Activated CD8-positive, alpha-beta memory T cell treated with anti-CD3 and anti-CD28 coated beads for 24 hours (primary cell): Measurements from ENCODE around the gene GPX1.
"Not testable (repeated sequence)": the region's sequence is repeated elsewhere in the genome, so short reads cannot be mapped to it uniquely, and the experiment has no call there.

Source experiments
- DNase-seq: peaks from one replicate; pipeline ENCODE4 v3.0.0-alpha.2; 2020

GPX1 gene

DNA sequence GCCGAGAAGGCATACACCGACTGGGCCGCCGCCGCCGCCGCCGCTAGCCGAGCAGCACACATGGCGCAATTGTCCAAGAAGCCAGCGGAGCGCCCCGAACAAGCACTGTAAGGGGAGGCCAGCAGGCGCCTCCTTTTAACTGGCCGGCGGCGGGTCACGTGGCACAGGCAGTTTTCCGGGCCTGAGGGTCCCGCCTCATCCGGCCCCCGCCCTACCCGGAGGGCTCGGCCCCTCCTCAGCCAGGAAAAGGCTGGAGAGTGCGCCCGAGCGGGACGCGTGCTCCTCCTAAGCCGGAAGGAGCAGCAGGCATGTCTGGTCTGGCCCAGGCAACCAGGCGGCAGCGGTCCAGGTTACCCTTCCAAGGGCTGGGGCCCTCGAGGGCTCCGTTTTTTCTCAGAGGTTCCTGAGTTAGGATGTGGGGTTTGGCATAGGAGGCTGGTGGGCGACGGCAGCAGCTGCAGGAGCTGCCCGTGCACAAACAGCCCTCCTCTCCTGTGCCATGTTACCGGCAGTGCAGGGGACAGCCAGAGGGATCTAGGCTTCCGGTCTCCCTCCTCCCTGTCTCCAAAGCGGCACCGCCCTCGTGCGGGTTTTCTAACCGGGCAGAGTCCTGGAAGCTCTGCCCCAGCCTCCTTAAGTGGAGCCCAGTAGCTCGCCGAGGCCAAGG, at the start of gene GPX1:
TSS of gene GPX1 (minus strand) at position 137 of the 667 bp plus-strand sequence. CDS start at position 62, 75 bp downstream.
- peak; percentile 93 for DNase-seq

DNA sequence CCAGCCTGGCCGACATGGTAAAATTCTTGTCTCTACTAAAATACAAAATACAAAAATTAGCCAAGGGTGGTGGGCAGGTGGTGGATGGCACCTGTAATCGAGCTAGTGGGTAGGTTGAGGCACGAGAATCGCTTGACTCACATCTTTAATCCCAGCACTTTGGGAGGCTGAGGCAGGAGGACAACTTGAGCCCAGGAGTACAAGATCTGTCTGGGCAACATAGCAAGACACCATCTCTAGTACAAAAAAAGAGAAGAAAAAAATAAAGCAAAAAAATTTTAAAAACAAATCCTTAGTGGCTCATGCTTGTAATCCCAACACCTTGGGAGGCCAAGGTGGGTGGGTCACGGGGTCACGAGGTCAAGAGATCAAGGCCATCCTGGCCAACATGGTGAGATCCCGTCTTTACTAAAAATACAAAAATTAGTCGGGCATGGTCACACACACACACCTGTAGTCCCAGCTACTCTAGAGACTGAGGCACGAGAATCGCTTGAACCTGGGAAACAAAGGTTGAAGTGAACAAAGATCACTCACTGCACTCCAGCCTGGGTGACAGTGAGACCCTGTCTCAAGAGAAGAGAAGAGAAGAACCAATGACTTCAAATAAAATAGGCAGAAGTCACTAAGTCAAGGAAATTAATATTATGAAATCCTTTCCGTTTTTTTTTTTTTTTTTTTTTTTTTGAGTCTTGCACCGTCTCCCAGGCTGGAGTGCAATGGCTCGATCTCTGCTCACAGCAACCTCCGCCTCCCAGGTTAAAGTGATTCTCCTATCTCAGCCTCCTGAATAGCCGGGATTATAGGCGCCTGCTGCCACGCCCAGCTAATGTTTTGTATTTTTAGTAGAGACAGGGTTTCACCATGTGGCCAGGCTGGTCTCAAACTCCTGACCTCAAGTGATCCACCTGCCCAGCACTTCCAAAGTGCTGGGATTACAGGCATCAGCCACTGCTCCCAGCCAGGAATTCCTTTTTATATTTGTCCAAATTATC, 48.7 kb upstream of the GPX1 start:
- DNase-seq: no peak

DNA sequence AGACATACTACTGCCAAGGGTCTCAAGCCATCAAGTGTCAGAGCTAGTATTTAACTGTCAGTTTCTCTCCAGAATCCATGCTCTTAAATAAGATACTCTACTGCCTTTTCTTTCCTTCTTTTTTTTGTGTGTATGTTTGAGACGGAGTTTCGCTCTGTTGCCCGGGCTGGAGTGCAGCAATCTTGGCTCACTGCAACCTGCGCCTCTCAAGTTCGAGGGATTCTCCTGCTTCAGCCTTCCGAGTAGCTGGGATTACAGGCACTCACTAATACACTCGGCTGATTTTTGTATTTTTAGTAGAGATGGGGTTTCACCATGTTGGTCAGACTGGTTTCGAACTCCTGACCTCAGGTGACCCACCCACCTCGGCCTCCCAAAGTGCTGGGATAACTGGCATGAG, 47.4 kb upstream of the GPX1 start:
- DNase-seq: not testable (repeated sequence)

DNA sequence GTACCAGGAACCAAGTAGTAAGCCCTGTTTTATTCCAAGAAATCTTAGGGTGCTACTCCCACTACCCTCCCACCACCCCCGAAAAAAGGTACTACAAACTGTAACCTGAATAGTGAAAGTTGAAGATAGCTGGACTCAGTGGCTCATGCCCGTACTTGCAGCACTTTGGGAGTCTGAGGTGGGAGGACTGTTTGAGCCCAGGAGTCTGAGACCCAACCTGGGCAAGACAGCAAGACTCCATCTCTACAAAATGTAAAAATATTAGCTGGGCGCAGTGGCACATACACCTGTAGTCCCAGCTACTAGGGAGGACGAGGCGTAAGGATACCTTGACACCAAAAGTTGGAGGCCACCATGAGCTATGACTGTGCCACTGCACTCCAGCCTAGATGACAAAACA, 45.7 kb upstream of the GPX1 start:
- DNase-seq: no peak

DNA sequence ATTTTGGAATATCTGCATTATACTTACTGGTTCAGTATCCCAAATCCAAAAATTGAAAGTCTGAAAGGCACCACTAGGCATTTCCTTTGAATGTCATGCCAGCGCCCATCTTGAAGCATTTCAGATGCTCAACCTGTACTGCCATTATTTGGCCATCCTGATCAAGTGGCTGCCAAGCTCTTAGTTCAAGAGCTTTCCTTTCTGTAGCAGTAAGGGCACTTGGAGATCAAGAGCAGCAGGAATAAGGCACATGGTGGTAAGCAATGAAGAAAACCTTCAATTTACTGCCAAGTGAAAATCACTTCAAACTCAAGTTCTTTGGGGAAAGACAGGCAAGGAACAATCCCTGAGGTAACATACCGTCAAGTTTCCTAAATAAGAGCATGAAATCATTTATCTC, 43.6 kb upstream of the GPX1 start:
- DNase-seq: no peak

DNA sequence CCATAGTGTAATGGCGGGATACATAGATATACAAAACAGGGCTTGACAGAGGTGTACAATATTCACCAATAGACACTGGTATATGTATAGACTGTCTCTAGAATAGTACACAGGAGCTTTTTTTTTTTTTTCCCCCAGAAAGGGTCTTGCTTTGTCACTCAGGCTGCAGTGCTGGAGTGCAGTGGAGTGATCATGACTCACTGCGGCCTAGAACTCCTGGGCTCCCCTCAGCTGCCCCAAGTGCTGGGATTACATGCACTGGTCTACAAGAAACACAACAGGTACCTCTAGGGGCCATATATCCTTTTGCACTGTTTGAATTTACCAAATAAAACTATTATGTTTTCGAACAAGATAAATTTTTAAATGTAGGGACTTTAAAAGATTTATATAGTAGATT, 41.3 kb upstream of the GPX1 start:
- DNase-seq: no peak

DNA sequence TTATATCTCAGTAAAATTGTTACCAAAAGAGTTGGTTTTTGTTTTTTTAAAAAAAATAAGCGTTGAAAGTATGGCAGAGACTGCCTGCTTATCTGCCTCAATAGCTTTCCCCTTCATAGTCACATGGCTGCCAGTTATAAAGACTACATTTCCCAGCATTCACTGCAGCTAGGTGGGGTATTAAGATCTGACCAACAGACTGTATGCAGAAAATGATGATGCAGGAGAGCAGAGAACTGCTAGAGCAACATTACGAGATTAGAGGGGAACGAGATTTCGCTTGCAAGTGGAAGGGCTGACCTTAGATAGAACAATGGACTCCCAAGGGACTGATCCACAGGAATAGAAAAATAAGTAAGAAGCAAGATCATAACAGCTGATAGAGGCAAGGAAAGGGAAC, 39.3 kb upstream of the GPX1 start:
- DNase-seq: no peak

DNA sequence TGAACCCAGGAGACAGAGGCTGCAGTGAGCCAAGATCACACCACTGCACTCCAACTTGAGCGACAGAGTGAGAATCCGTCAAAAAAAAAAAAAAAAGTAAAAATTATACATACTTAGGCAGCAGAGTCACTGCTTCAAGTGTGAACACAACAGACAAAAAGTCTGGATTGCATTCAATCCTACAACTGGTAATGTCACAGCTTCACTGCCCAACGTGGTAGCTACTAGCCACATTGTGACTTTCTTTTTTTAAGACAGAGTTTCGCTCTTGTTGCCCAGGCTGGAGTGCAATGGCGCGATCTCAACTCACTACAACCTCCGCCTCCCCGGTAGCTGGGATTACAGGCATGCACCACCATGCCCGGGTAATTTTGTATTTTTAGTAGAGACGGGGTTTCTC, 33.2 kb upstream of the GPX1 start:
- DNase-seq: not testable (repeated sequence)

DNA sequence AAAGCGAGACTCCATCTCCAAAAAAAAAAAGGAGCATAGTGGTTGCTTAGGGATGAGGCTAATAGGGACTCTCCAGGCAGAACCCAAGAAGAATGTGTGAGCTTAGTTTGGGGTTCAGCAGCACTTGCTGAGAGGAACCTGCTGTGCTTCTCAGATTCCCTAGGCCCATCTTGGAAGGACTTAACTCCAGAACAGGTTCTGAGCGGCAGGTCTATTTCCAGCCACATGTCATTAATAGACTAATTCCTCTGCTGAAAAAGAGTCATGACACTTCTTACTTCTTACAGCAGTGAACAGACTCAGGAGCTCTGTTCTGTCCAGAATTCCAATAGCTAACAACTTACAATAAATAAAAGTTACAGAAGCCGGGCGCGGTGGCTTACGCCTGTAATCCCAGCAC, 31.1 kb upstream of the GPX1 start:
- DNase-seq: no peak

DNA sequence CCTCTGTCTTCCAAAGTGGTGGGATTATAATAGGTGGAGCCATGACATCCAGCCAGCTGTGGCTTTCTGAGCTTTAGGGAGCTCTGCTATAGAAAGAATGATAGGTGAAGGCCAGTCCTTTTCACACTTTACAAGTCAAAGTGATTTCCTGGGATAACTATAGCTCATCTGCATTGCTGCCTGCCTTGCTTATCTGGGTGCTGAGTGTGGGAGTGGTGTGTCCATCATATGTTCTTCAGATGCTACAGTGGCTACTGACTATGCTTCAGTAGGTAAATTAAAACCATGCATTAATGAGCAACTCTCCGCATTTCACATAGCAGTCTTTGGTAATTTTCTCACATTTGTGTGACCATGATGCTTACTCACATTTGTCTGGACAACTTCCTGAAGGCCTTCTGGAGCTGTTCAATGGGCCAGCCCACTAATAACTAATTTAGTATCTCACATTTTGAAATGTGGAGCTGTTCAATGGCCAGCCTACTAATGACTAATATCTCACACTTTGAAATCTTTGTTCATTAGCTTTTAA, 30.2 kb upstream of the GPX1 start:
- DNase-seq: no peak

DNA sequence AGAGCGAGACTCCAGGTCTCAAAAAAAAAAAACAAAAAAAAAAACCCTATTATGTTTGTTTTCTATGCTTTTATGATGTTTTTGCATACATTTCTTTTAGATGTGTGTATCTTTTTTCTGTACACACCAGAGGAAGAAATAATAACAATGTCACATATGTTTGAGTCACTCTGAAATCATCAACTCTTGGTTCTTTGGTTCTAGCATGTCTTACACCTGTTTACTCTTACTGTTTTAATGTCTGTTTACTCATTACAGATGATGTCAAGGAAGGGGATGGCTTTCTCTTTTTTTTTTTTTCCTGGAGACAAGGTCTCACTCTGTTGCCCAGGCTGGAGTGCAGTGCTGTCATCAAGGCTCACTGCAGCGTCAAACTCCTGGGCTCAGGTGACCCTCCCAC, 29.6 kb upstream of the GPX1 start:
- no peak for DNase-seq

DNA sequence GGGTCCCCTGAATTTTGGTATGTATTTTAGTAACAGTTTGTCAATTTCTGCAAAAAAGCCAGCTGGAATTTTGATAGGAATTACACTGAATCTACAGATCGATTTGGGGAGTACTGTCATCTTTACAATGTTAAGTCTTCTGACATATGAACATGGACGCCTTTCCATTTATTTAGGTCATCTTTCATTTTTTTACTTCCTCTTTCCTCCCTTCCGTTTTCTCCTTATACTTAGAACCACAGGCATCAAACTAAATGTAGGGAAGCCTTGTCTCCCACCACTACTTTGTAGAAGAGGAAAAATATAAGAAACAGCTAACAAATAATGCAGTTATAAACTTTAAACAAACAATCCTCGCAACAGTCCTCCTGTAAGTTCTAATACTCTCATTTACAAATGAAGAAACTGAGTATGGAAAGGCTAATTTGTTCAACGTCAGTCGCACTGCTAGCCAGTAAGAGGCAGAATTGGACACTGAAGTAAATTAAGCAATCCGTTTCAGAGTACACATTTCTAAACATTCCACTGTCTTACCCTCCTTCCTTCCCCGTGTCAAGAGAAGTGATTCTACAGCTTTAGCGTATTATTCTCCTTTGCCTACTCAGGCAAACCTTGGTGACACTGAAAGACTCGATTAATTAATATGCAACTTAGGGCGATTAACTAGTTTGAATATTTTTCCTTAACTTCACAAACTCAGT, 28.1 kb upstream of the GPX1 start:
- DNase-seq: no peak

DNA sequence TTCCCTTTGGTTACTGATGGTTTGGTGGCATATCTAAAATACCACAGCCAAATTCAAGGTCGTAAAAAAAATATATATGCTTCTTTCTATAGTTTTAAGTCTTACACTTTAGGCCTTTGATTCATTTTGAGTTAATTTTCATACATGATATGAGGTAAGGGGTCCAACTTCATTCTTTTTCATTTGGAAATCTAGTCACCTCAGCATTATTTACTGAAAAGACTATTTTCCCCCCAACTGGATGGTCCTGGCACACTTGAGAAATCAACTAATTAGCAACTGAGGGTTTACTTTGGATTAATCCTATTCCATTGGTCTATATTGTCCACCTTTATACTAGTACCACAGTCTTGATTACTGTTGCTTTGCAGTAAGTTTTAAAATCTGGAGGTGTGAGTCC, 27.5 kb upstream of the GPX1 start:
- DNase-seq: no peak

DNA sequence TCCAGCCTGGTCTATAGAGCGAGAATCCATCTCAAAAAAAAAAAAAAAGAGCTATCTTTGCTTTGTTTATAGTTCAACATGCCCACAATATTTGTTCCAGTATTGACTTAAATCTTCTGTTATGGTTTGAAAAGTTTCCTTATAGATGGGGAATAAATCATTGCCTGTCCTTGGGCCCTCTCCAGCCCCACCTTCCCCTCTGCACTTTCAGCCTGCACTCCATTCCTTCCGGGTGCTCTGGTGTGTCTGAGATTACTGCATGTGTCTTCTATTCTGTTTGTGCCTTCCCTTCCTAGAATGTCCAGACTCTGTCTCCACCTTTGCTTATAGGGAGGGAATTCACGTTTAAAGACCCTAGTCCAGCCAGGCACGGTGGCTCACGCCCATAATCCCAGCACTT, 25.2 kb upstream of the GPX1 start:
- DNase-seq: no peak

DNA sequence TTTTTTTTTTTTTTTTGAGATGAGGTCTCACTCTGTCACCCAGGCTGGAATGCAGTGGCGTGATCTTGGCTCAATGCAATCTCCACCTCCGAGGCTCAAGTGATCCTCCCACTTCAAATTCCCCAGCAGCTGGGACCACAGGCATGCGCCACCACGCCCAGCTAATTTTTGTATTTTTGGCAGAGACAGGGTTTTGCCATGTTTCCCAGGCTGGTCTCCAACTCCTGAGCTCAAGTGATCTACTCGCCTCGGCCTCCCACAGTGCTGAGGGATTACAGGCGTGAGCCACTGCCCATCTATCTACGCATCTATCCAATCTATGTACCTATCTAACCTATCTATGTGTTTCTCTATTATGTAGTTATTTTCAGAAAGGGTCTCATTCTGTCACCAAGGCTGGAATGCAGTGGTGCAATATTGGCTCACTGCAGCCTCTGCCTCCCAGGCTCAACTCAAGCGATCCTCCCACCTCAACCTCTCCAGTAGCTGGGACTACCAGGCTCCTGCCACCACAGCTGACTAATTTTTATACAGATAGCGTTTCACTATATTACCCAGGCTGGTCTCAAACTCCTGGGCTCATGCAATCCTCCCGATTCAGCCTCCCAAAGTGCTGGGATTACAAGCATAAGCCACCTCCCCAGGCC, 20.2 kb upstream of the GPX1 start:
- DNase-seq: no peak

DNA sequence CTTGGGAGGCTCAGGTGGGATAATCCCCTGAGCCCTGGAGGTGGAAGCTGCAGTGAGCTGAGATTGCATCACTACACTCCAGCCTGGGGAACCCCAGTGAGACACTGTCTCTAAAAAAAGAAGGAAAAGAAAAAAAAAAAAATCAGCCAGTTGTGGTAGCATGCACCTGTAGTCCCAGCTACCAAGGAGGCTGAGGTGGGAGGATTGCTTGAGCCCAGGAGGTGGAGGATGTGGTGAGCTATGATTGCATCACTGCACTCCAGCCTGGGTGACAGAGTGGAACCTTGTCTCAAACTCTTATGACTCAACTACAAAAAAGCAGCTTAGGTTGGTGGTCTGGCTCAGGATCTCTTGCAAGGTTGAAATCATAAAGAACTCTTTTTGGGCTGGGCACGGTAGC, 19.3 kb upstream of the GPX1 start:
- peak; percentile 61 for DNase-seq

DNA sequence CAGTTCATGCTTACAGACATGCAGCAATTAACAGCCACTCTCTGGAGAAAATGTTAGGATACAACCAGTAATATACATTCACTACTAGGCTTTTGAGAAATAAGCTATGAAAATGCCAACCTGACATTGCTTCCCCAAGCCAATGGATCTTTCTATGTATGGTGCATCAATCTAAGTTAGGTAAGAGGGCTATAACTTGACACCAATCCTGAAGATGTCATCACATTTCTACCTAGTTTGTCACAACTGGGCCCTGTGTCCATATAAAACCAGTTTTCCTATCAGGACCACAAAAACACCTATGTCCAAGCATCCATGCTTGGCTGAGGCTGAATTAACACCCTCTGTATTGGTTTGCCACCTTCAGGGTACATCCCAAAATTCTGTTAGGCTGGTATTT, 13.8 kb upstream of the GPX1 start:
- DNase-seq: no peak

DNA sequence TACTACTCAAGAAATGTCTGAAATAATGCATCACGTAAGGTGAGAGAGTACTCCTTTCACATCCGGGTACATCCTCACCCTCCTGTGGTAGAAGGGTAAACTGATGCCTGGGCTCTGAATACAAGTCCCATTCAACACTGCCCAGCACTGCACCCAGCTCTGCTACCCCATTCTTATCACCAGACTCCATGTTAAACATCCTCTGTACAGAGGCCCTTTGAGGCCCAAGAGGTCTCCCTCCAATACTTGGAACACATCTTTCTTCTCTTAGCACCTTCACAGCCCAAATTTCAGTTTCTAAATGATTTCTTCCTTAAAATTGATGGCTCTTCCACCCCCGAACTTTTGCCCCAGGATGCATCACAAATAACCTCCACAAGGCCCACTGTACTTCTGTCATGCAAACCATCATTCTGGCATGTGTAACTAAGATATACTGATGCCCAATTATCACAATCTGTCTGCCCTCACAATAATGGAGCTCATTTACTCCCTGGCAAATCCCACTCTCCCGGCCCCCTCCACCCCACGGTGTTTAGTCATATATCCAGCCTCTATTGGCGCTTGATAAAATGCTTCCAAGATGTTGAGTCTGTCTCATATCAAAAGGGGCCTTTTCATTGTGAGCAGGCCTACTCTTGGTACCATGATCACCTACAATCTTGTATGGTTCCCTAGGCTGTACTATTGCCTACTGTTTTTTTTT, 12.6 kb upstream of the GPX1 start:
- DNase-seq: no peak

DNA sequence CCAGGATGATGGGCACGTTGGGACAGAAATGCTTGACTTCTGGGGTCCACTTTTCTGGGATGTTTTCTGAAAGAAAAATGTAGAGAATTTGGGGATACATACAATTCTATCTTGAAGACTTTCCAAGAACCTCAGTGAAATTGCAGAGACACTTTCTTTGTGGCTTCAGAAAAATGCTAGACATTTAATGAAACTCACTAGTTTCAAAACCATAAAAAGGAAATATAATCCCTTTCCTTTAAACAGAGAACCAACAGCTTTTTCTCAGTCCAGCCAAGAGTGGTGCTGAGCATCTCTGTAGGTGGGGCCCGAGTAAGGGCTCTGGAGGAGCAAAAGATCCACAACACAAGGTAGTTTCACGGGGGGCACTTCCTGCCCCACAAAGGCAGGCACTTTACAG, 4.4 kb upstream of the GPX1 start:
- DNase-seq: no peak

DNA sequence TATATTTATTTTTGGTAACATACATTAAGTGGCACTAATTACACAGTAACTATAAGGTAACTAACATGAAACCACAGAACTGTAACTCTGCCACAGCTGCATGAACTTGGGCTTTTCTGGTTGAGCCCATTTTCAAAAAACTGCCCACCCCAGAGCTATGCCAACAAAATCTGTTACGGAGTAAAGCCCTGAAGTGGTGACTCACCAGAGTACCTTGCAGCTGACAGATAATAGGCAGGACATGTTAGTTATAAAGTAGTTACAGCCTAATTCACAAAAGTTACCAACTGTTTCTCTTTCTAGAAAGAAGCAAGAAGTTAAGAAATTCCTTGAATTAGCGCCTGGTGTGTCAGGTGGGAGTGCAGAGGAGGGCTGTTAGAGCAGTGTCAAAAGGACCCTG, 1.5 kb upstream of the GPX1 start:
- no peak for DNase-seq

DNA sequence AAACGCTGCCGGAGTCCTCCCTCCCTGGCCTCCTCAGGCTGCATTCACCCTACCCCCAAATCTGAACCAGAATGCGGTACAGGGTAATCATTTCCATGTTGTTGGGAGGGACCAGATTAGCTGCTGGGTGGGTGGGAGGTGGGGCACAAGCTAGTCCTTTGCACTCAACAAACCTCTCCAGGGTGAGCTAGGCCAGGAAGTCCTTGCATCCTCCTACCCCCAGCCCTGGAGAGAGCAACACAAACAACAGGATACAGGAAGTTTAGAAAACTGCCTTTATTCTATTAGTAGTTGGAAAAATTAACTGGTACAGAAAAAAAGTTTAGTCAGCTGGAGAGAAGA, 702 bp upstream of the GPX1 start:
- DNase-seq: no peak
